GM12873 (cell line): ENCODE results near the gene ARL5A.

Source experiments
- CTCF ChIP-seq: IDR thresholded peaks from 2 replicates; pipeline ENCODE4 v1.5.1; 2012; ENCODE audit warnings: low read depth, mild to moderate bottlenecking, moderate library complexity, low read length, control low read depth; ENCODE audit not compliant: insufficient read depth; ENCODE audit errors: missing control alignments

The ARL5A gene

GRCh38 chr2:151857650-151858049, 29.4 kb upstream of the ARL5A start:
- TF ChIP-seq CTCF: no peak

GRCh38 chr2:151855111-151855510, 26.9 kb upstream of the ARL5A start:
- TF ChIP-seq CTCF: no peak

GRCh38 chr2:151853070-151853758, 25.0 kb upstream of the ARL5A start:
- TF ChIP-seq CTCF: no peak

- TF ChIP-seq CTCF: no peak
Observed at GRCh38 chr2:151852260-151853069, 24.2 kb upstream of the ARL5A start.

- no peak for TF ChIP-seq CTCF
Observed at GRCh38 chr2:151851761-151852160, 23.5 kb upstream of the ARL5A start.

- no peak for TF ChIP-seq CTCF
Observed at GRCh38 chr2:151849413-151850010, 21.3 kb upstream of the ARL5A start.

GRCh38 chr2:151845884-151846283, 17.7 kb upstream of the ARL5A start:
- TF ChIP-seq CTCF: no peak
